ENCODE measurements around the gene ESPL1.
"Not testable (repeated sequence)": the region's sequence is repeated elsewhere in the genome, so short reads cannot be mapped to it uniquely, and the experiment has no call there.

DNA sequence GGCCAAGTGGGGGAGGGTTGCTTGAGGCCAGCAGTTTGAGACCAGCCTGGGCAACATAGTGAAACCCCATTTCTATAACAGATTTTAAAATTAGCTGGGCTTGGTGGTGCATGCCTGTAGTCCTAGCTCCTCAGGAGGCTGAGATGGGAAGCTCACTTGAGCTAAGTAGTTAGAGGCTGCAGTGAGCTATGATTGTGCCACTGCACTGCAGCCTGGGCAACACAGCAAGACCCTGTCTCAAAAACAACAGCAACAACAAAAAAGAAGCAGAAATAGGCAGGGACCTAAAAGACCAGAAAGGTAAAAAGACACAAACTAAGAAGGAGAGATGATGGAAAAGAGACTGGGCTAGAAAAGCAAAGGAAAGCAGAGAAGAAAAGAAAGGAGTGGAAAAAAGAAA lies 64.2 kb downstream of the ESPL1 start:
- TF ChIP-seq CTCF (IDR thresholded peaks at IDR 0.05; ENCODE audit: insufficient read depth, low read length, poor library complexity, severe bottlenecking); EZH2phosphoT487 (conservative IDR thresholded peaks at IDR 0.05; ENCODE audit: low read length): not testable (repeated sequence)
